AG04449 (cell line): Measurements from ENCODE around the gene INTS6.

Source experiments
- CTCF ChIA-PET: fragments of 350-600 bp; formaldehyde crosslinking; extraction: SDS; loops from one replicate; lab custom pipeline; 2021; ENCODE audit warnings: antibody characterized with exemption; lab: Yijun Ruan, JAX
- POLR2A ChIA-PET: fragments of 400-600, 350-600 bp; formaldehyde crosslinking; extraction: SDS; loops from one replicate; lab custom pipeline; 2020; ENCODE audit warnings: antibody characterized with exemption, inconsistent platforms; lab: Yijun Ruan, JAX
- DNase-seq: peaks from one replicate; pipeline ENCODE4 v3.0.0-alpha.2; 2010; ENCODE audit warnings: low read depth, low spot score
- H3K4me3 ChIP-seq: 2 replicates; pipeline ENCODE4 v1.5.1; 2011; ENCODE audit warnings: low read depth, mild to moderate bottlenecking, control low read depth, low read length
- CTCF ChIP-seq: IDR thresholded peaks from one replicate; pipeline ENCODE4 v1.5.1; 2011; ENCODE audit warnings: mild to moderate bottlenecking, moderate library complexity, low read length, control low read depth, inconsistent platforms; ENCODE audit not compliant: insufficient read depth; ENCODE audit errors: missing control alignments

INTS6 gene

GRCh38 chr13:51440381-51440780 lies 12.5 kb downstream of the INTS6 start:
- no peak for DNase-seq
- ChIA-PET POLR2A (interaction anchor here (2.2 kb wide), 1 partner anchor 13 kb away, joined by 9 read pairs; the partner anchor contains the start of gene INTS6), CTCF (interaction anchor here (0.9 to 3.1 kb wide), 7 partner anchors 8 to 375 kb away, joined by 3 to 22 read pairs (median 5); no protein-coding TSS in a partner anchor)

GRCh38 chr13:51437550-51438127 lies 15.2 kb downstream of the INTS6 start:
- POLR2A ChIA-PET: no interaction called here
- CTCF ChIA-PET: interaction anchor here (1.0 to 3.1 kb wide), 2 partner anchors 360 to 377 kb away, joined by 4 to 22 read pairs; no protein-coding TSS in a partner anchor
- H3K4me3 ChIP-seq: no peak overlapping the region
- no peak for TF ChIP-seq CTCF
- DNase-seq: no peak

More at GRCh38 chr13:51440381-51440780, 12.5 kb downstream of the INTS6 start:
- no peak for TF ChIP-seq CTCF
- H3K4me3 ChIP-seq: no peak overlapping the region

- TF ChIP-seq CTCF: peak; percentile 28
- POLR2A ChIA-PET: interaction anchor here (1.0 kb wide), 1 partner anchor 18 kb away, joined by 6 read pairs; the partner anchor contains the start of gene INTS6
These were observed 17.7 kb downstream of the INTS6 start for GRCh38 chr13:51435002-51435578.

GRCh38 chr13:51432576-51432975 lies 20.3 kb downstream of the INTS6 start:
- no peak for TF ChIP-seq CTCF
- no peak overlapping the region for H3K4me3 ChIP-seq
- ChIA-PET CTCF (interaction anchor here (1.2 to 5.4 kb wide), 7 partner anchors 9 to 383 kb away, joined by 3 to 96 read pairs (median 6); no protein-coding TSS in a partner anchor), POLR2A (interaction anchor here (1.3 to 1.9 kb wide), 2 partner anchors 19 to 20 kb away, joined by 5 to 7 read pairs; partner anchors contain the start of gene INTS6)
- DNase-seq: no peak

More at GRCh38 chr13:51435002-51435578, 17.7 kb downstream of the INTS6 start:
- no peak for DNase-seq
- no peak overlapping the region for H3K4me3 ChIP-seq
- CTCF ChIA-PET: interaction anchor here (0.6 to 5.4 kb wide), 26 partner anchors 10 to 397 kb away, joined by 3 to 96 read pairs (median 4); no protein-coding TSS in a partner anchor

GRCh38 chr13:51426982-51427381 lies 25.9 kb downstream of the INTS6 start:
- CTCF ChIA-PET: interaction anchor here (1.6 kb wide), 1 partner anchor 370 kb away, joined by 4 read pairs; no protein-coding TSS in a partner anchor
- POLR2A ChIA-PET: no interaction called here
- TF ChIP-seq CTCF: no peak
- H3K4me3 ChIP-seq: no peak overlapping the region
- no peak for DNase-seq

GRCh38 chr13:51425410-51426042 lies 27.3 kb downstream of the INTS6 start:
- ChIA-PET CTCF (interaction anchor here (0.6 to 2.2 kb wide), 6 partner anchors 9 to 390 kb away, joined by 3 to 9 read pairs (median 4); no protein-coding TSS in a partner anchor), POLR2A (no interaction called here)
- no peak overlapping the region for H3K4me3 ChIP-seq
- peak; percentile 10 for DNase-seq
- TF ChIP-seq CTCF: no peak
